ENCODE measurements around the gene TUBG1.

The TUBG1 gene

GRCh38 chr17:42591411-42591810 lies 18.1 kb upstream of the TUBG1 start:
- DNase-seq (ENCODE audit: low read depth): no peak
- no peak overlapping the region for H3K4me3 ChIP-seq (ENCODE audit: low read depth, low read length)
- TF ChIP-seq CTCF (IDR thresholded peaks at IDR 0.05; ENCODE audit: insufficient read depth, low read depth, low read length, missing control alignments): no peak

DNA sequence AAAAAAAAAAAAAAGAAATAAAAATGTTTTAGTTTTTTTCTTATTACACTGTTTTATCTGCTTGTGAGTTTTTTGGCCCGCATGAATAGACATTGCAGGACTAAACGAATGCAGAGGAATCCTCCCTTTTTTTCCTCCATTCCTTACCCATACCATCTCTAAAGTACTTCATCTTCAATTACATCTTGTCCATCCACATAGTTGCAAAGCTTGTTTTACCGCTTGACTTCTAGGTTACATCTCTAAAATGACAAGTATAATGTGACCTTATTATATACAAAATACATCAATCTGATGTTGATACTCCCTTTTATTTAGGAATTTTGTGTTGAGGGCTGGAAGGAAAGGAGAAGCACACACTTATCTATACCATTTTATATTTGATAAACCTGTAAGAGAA lies 13.1 kb upstream of the TUBG1 start:
- H3K4me3 ChIP-seq (ENCODE audit: low read depth, low read length): no peak overlapping the region
- DNase-seq (ENCODE audit: low read depth): no peak
- TF ChIP-seq CTCF (IDR thresholded peaks at IDR 0.05; ENCODE audit: insufficient read depth, low read depth, low read length, missing control alignments): no peak

DNA sequence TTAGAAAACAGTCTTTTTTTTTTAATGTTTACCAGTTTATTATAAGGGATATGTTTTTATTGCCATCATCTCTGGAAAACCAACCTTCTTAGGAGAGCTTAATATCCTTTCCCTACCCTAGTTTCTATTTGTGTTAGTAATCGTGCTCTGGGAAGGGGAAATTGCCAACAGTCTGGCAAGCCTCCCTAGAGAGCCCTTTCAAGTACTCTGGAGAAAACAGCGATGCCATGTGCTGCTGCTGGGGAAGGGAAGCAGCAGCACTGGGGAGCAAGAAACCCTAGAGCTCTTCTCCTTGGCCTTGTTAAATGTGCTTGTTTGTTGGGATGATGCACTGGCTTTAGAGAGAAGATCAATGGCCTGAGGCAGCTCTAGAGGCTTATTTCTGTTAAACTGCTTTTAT lies 10.6 kb upstream of the TUBG1 start:
- no peak overlapping the region for H3K4me3 ChIP-seq (ENCODE audit: low read depth, low read length)
- no peak for DNase-seq (ENCODE audit: low read depth)
- no peak for TF ChIP-seq CTCF (IDR thresholded peaks at IDR 0.05; ENCODE audit: insufficient read depth, low read depth, low read length, missing control alignments)

- no peak for TF ChIP-seq CTCF (IDR thresholded peaks at IDR 0.05; ENCODE audit: insufficient read depth, low read depth, low read length, missing control alignments)
Measured at GRCh38 chr17:42603318-42603717, 6.2 kb upstream of the TUBG1 start.

DNA sequence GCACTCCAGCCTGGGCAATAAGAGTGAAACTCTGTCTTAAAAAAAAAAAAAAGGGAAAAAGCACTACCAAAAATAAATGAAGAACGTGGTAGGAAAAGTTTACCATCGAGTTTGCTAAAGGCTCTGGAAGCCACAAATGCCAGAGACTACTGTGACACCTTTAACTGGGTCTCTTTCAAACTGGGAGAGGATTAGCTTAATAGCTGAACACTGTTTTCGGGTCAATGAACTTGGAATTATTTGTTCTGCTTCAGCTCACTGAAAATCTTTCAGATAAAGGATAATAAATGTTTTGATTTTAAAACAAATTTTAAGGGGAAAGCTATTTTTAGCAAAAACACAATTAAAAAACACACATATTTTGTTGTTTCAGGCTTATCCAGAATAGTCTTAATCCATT lies 1.7 kb upstream of the TUBG1 start:
- no peak for TF ChIP-seq CTCF (IDR thresholded peaks at IDR 0.05; ENCODE audit: insufficient read depth, low read depth, low read length, missing control alignments)
- H3K4me3 ChIP-seq (ENCODE audit: low read depth, low read length): peak overlapping the region; percentile 99
- DNase-seq (ENCODE audit: low read depth): no peak

More at GRCh38 chr17:42603318-42603717, 6.2 kb upstream of the TUBG1 start:
- H3K4me3 ChIP-seq (ENCODE audit: low read depth, low read length): no peak overlapping the region
- DNase-seq (ENCODE audit: low read depth): no peak

GRCh38 chr17:42608305-42609181 lies 940 bp upstream of the TUBG1 start:
- TF ChIP-seq CTCF (IDR thresholded peaks at IDR 0.05; ENCODE audit: insufficient read depth, low read depth, low read length, missing control alignments): no peak
- H3K4me3 ChIP-seq (ENCODE audit: low read depth, low read length): peak overlapping the region; percentile 99
- peak; percentile 29 for DNase-seq (ENCODE audit: low read depth)

GRCh38 chr17:42609814-42610801 lies 625 bp downstream of the TUBG1 start:
- DNase-seq (ENCODE audit: low read depth): peak; percentile 18
- H3K4me3 ChIP-seq (ENCODE audit: low read depth, low read length): peak overlapping the region; percentile 100
